Activated CD8-positive, alpha-beta memory T cell treated with anti-CD3 and anti-CD28 coated beads for 48 hours (primary cell): ENCODE data around the gene FA2H.

Experiments
- DNase-seq, 3 experiments: peaks; one replicate each; pipeline ENCODE4 v3.0.0-alpha.2; 2020; ENCODE audit warnings: low read depth in 2 of 3, low spot score in 2 of 3

Gene FA2H

GRCh38 chr16:74745109-74745615 is 29.5 kb downstream of the FA2H start:
- DNase-seq, result no peak

- no peak for DNase-seq
Observed at GRCh38 chr16:74744566-74744965, 30.1 kb downstream of the FA2H start.

GRCh38 chr16:74743668-74744299 is 30.8 kb downstream of the FA2H start:
- DNase-seq, result no peak

- no peak for DNase-seq
Observed at GRCh38 chr16:74743045-74743667, 31.5 kb downstream of the FA2H start.

GRCh38 chr16:74742051-74742481 is 32.6 kb downstream of the FA2H start:
- DNase-seq, result no peak

- DNase-seq, result no peak
Observed at GRCh38 chr16:74740795-74741304, 33.8 kb downstream of the FA2H start.

GRCh38 chr16:74739275-74739674 is 35.3 kb downstream of the FA2H start:
- no peak for DNase-seq

- DNase-seq, result no peak
Observed at GRCh38 chr16:74738816-74739215, 35.8 kb downstream of the FA2H start.

- no peak for DNase-seq
Observed at GRCh38 chr16:74738113-74738541, 36.5 kb downstream of the FA2H start.

GRCh38 chr16:74737521-74737920 is 37.1 kb downstream of the FA2H start:
- DNase-seq, result no peak

- DNase-seq, result no peak
Observed at GRCh38 chr16:74736531-74737157, 38.0 kb downstream of the FA2H start.

- no peak for DNase-seq
Observed at GRCh38 chr16:74735554-74735953, 39.1 kb downstream of the FA2H start.

GRCh38 chr16:74735162-74735452 is 39.5 kb downstream of the FA2H start:
- DNase-seq, result no peak

- DNase-seq, result no peak
Observed at GRCh38 chr16:74734361-74735161, 40.1 kb downstream of the FA2H start.

GRCh38 chr16:74732707-74733350 is 41.8 kb downstream of the FA2H start:
- DNase-seq, result no peak

- no peak for DNase-seq
Observed at GRCh38 chr16:74731853-74732477, 42.7 kb downstream of the FA2H start.

GRCh38 chr16:74729783-74730683 is 44.6 kb downstream of the FA2H start:
- DNase-seq, result no peak

- DNase-seq, result no peak
Observed at GRCh38 chr16:74727903-74728302, 46.7 kb downstream of the FA2H start.

GRCh38 chr16:74726716-74727115 is 47.9 kb downstream of the FA2H start:
- DNase-seq, result peak in 2 of 3 experiments; percentile 7 to 36
